ENCODE data around the gene AARS2. TPM values are rescaled to one million over a fixed set of nuclear protein-coding genes. Genes with fewer than 3 reads are reported as not detected.

The AARS2 gene
- total RNA-seq, 4 donors from 2014 or later, result 14.1 to 24.7 (median 21.0) TPM

DNA sequence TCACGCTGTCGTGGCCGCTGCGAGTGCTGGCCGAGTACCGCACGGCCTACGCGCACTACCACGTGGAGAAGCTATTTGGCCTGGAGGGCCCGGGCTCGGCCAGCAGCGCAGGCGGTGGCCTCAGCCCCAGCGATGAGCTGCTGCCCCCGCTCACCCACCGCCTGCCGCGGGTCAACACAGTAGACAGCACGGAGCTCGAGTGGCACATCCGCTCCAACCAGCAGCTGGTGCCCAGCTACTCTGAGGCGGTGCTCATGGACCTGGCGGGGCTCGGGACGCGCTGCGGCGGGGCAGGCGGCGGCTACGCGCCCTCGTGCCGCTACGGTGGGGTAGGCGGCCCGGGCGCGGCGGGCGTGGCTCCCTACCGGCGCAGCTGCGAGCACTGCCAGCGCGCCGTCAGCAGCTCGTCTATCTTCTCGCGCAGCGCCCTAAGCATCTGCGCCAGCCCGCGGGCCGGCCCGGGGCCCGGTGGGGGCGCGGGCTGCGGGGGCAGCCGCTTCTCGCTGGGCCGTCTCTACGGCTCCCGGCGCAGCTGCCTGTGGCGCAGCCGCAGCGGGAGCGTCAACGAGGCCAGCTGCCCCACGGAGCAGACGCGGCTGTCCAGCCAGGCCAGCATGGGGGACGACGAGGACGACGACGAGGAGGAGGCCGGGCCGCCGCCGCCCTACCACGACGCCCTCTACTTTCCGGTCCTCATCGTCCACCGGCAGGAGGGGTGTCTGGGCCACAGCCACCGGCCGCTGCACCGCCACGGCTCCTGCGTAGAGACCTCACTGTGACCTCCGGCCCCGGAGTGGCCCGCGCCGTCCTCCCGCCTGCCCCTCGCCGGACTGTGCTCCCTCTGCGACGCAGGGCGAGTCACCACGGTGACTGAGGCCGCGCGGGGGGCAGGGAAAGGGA, 37.1 kb downstream of the AARS2 start:
- Histone ChIP-seq H3K4me1 (no peaks in the 10 kb centered on the region), H3K27ac (no peak overlapping the region), H3K27me3 (peaks cover 10 to 12% of the 10 kb centered on the region in 2 donors), H3K36me3 (no peaks in the 10 kb centered on the region), H3K4me3 (peak overlapping the region in 1 of 2 donors; percentile 23), H3K9me3 (no peaks in the 10 kb centered on the region)
- TF ChIP-seq POLR2A (IDR thresholded peaks at IDR 0.05), result no peak
- TF ChIP-seq, protein P1, sequence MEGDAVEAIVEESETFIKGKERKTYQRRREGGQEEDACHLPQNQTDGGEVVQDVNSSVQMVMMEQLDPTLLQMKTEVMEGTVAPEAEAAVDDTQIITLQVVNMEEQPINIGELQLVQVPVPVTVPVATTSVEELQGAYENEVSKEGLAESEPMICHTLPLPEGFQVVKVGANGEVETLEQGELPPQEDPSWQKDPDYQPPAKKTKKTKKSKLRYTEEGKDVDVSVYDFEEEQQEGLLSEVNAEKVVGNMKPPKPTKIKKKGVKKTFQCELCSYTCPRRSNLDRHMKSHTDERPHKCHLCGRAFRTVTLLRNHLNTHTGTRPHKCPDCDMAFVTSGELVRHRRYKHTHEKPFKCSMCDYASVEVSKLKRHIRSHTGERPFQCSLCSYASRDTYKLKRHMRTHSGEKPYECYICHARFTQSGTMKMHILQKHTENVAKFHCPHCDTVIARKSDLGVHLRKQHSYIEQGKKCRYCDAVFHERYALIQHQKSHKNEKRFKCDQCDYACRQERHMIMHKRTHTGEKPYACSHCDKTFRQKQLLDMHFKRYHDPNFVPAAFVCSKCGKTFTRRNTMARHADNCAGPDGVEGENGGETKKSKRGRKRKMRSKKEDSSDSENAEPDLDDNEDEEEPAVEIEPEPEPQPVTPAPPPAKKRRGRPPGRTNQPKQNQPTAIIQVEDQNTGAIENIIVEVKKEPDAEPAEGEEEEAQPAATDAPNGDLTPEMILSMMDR (IDR thresholded peaks at IDR 0.05), result no peak
- no peak for DNase-seq
- intact Hi-C loops (cut with DNase I; ENCODE audit: low total_unique reads), result no loop called here

DNA sequence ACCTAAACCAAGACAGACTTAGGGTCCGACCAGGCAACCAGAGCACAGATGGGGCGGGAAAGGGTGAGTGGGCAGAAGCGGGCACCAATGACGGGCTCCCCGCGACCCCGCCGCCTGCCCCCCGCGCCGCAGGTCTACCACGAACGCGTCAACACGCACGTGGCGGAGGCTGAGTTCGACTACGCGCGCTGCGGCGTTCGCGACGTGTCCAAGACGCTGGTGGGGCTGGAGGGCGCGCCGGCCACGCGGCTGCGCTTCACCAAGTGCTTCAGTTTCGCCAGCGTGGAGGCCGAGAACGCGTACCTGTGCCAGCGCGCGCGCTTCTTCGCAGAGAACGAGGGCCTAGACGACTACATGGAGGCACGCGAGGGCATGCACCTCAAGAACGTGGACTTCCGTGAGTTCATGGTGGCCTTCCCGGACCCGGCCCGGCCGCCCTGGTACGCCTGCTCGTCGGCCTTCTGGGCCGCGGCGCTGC, 37.8 kb downstream of the AARS2 start:
- Histone ChIP-seq H3K27me3 (peaks cover 12% of the 10 kb centered on the region in 2 donors), H3K4me3 (no peak overlapping the region), H3K27ac (no peak overlapping the region), H3K9me3 (no peaks in the 10 kb centered on the region), H3K4me1 (peaks cover 0 to 4% of the 10 kb centered on the region in 2 donors), H3K36me3 (no peaks in the 10 kb centered on the region)
- TF ChIP-seq POLR2A (IDR thresholded peaks at IDR 0.05), result no peak
- TF ChIP-seq, protein P1 (IDR thresholded peaks at IDR 0.05), result no peak
- DNase-seq, result no peak
- intact Hi-C loops (cut with DNase I; ENCODE audit: low total_unique reads), result no loop called here

- H3K4me1 ChIP-seq, result peaks cover 0 to 6% of the 10 kb centered on the region in 2 donors
- intact Hi-C loops (cut with DNase I; ENCODE audit: low total_unique reads), result no loop called here
- no peaks in the 10 kb centered on the region for H3K36me3 ChIP-seq
- TF ChIP-seq, protein P1 (IDR thresholded peaks at IDR 0.05), result no peak
- TF ChIP-seq POLR2A (IDR thresholded peaks at IDR 0.05), result no peak
- DNase-seq, result no peak
- H3K9me3 ChIP-seq, result no peaks in the 10 kb centered on the region
- no peak overlapping the region for H3K27ac ChIP-seq
- peaks cover 12 to 18% of the 10 kb centered on the region in 2 donors for H3K27me3 ChIP-seq
- H3K4me3 ChIP-seq, result no peak overlapping the region
These were observed 39.5 kb downstream of the AARS2 start for GRCh38 chr6:44273617-44274016.

DNA sequence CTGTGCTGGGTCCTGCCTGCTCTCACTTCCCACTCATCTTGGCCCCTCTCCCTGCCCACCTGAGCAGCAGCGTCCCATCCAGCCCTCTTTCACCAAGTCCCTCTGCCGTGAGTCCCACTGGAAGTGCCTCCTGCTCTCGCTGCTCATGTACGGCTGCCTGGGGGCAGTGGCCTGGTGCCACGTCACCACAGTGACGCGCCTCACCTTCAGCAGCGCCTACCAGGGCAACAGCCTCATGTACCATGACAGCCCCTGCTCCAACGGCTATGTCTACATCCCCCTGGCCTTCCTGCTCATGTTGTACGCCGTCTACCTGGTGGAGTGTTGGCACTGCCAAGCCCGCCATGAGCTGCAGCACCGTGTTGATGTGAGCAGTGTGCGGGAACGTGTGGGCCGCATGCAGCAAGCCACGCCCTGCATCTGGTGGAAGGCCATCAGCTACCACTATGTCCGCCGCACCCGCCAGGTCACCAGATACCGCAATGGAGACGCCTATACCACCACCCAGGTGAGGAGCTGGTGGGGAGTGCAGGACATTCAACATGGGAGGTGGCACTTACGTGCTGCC, 40.1 kb downstream of the AARS2 start:
- Histone ChIP-seq H3K4me3 (no peak overlapping the region), H3K27ac (no peak overlapping the region), H3K36me3 (no peaks in the 10 kb centered on the region), H3K9me3 (no peaks in the 10 kb centered on the region), H3K4me1 (peaks cover 0 to 6% of the 10 kb centered on the region in 2 donors), H3K27me3 (peaks cover 12 to 18% of the 10 kb centered on the region in 2 donors)
- intact Hi-C loops (cut with DNase I; ENCODE audit: low total_unique reads), result no loop called here
- TF ChIP-seq, protein P1 (IDR thresholded peaks at IDR 0.05), result no peak
- TF ChIP-seq POLR2A (IDR thresholded peaks at IDR 0.05), result no peak
- no peak for DNase-seq

- no peak for TF ChIP-seq POLR2A (IDR thresholded peaks at IDR 0.05)
- TF ChIP-seq, protein P1 (IDR thresholded peaks at IDR 0.05), result no peak
- Histone ChIP-seq H3K4me3 (no peak overlapping the region), H3K27me3 (peaks cover 12 to 18% of the 10 kb centered on the region in 2 donors), H3K36me3 (no peaks in the 10 kb centered on the region), H3K4me1 (peaks cover 0 to 6% of the 10 kb centered on the region in 2 donors), H3K9me3 (no peaks in the 10 kb centered on the region), H3K27ac (no peak overlapping the region)
- intact Hi-C loops (cut with DNase I; ENCODE audit: low total_unique reads), result no loop called here
- no peak for DNase-seq
These were observed 40.6 kb downstream of the AARS2 start for GRCh38 chr6:44272529-44272928.

All from uterus (tissue), 4 donors.